ENCODE data around the gene ABCC1.
"Not testable (repeated sequence)": the region's sequence is repeated elsewhere in the genome, so short reads cannot be mapped to it uniquely, and the experiment has no call there.

The ABCC1 gene

GRCh38 chr16:16104804-16105141 lies 155.4 kb downstream of the ABCC1 start:
- DNase-seq (ENCODE audit: low read depth in 2 of 2, low spot score in 1 of 2): not testable (repeated sequence)

GRCh38 chr16:16105646-16106045 lies 156.2 kb downstream of the ABCC1 start:
- DNase-seq (ENCODE audit: low read depth in 2 of 2, low spot score in 1 of 2): no peak

- DNase-seq (ENCODE audit: low read depth in 2 of 2, low spot score in 1 of 2): no peak
These were observed 157.1 kb downstream of the ABCC1 start for GRCh38 chr16:16106466-16106865.

GRCh38 chr16:16107839-16108238 lies 158.4 kb downstream of the ABCC1 start:
- no peak for DNase-seq (ENCODE audit: low read depth in 2 of 2, low spot score in 1 of 2)

GRCh38 chr16:16108759-16109158 lies 159.3 kb downstream of the ABCC1 start:
- no peak for DNase-seq (ENCODE audit: low read depth in 2 of 2, low spot score in 1 of 2)

GRCh38 chr16:16109453-16110110 lies 160.2 kb downstream of the ABCC1 start:
- DNase-seq (ENCODE audit: low read depth in 2 of 2, low spot score in 1 of 2): no peak

- DNase-seq (ENCODE audit: low read depth in 2 of 2, low spot score in 1 of 2): no peak
These were observed 160.7 kb downstream of the ABCC1 start for GRCh38 chr16:16110111-16110490.

- no peak for DNase-seq (ENCODE audit: low read depth in 2 of 2, low spot score in 1 of 2)
These were observed 162.2 kb downstream of the ABCC1 start for GRCh38 chr16:16111639-16112038.

GRCh38 chr16:16112450-16113053 lies 163.1 kb downstream of the ABCC1 start:
- no peak for DNase-seq (ENCODE audit: low read depth in 2 of 2, low spot score in 1 of 2)

GRCh38 chr16:16113076-16113475 lies 163.7 kb downstream of the ABCC1 start:
- DNase-seq (ENCODE audit: low read depth in 2 of 2, low spot score in 1 of 2): no peak

- no peak for DNase-seq (ENCODE audit: low read depth in 2 of 2, low spot score in 1 of 2)
These were observed 167.4 kb downstream of the ABCC1 start for GRCh38 chr16:16116841-16117240.

GRCh38 chr16:16118337-16118736 lies 168.9 kb downstream of the ABCC1 start:
- no peak for DNase-seq (ENCODE audit: low read depth in 2 of 2, low spot score in 1 of 2)

- no peak for DNase-seq (ENCODE audit: low read depth in 2 of 2, low spot score in 1 of 2)
These were observed 170.6 kb downstream of the ABCC1 start for GRCh38 chr16:16120044-16120381.

GRCh38 chr16:16120382-16121184 lies 171.2 kb downstream of the ABCC1 start:
- DNase-seq (ENCODE audit: low read depth in 2 of 2, low spot score in 1 of 2): no peak

- DNase-seq (ENCODE audit: low read depth in 2 of 2, low spot score in 1 of 2): no peak
These were observed 171.8 kb downstream of the ABCC1 start for GRCh38 chr16:16121185-16121727.

- DNase-seq (ENCODE audit: low read depth in 2 of 2, low spot score in 1 of 2): no peak
These were observed 172.8 kb downstream of the ABCC1 start for GRCh38 chr16:16122264-16122663.

GRCh38 chr16:16124438-16124837 lies 175.0 kb downstream of the ABCC1 start:
- no peak for DNase-seq (ENCODE audit: low read depth in 2 of 2, low spot score in 1 of 2)

- DNase-seq (ENCODE audit: low read depth in 2 of 2, low spot score in 1 of 2): no peak
These were observed 175.6 kb downstream of the ABCC1 start for GRCh38 chr16:16124974-16125373.

GRCh38 chr16:16126896-16127295 lies 177.5 kb downstream of the ABCC1 start:
- DNase-seq (ENCODE audit: low read depth in 2 of 2, low spot score in 1 of 2): no peak

- DNase-seq (ENCODE audit: low read depth in 2 of 2, low spot score in 1 of 2): peak; percentile 27 to 39
These were observed 178.2 kb downstream of the ABCC1 start for GRCh38 chr16:16127469-16128116.

GRCh38 chr16:16131204-16131603 lies 181.8 kb downstream of the ABCC1 start:
- DNase-seq (ENCODE audit: low read depth in 2 of 2, low spot score in 1 of 2): no peak

- no peak for DNase-seq (ENCODE audit: low read depth in 2 of 2, low spot score in 1 of 2)
These were observed 182.2 kb downstream of the ABCC1 start for GRCh38 chr16:16131659-16132058.
